CD4-positive, alpha-beta T cell (primary cell): Measurements from ENCODE around the gene PFKFB3. TPM values are rescaled to one million over a fixed set of nuclear protein-coding genes. Genes with fewer than 3 reads are reported as not detected.
"Not testable (repeated sequence)": the region's sequence is repeated elsewhere in the genome, so short reads cannot be mapped to it uniquely, and the experiment has no call there.

ENCODE experiments used
- ATAC-seq: fragments of 200-7000 bp; cut with Tn5 transposase; one replicate; pipeline ENCODE4 v1.10.0; 2022; ENCODE audit warnings: mild to moderate bottlenecking; ENCODE audit not compliant: poor library complexity
- CTCF ChIA-PET: fragments of 350-600 bp; sonication (Branson Sonifier 250); formaldehyde crosslinking; loops from one replicate; lab custom pipeline; 2021; ENCODE audit warnings: antibody characterized with exemption, inconsistent platforms; lab: Charles Lee
- POLR2A ChIA-PET: fragments of 350-600 bp; sonication (Branson Sonifier 250); formaldehyde crosslinking; loops from one replicate; lab custom pipeline; 2021; ENCODE audit warnings: antibody characterized with exemption, inconsistent platforms; lab: Charles Lee
- DNase-seq, 14 experiments: peaks; one replicate each; pipeline ENCODE4 v3.0.0-alpha.2; 2013 to 2020; ENCODE audit warnings: mixed read lengths in 2 of 14
- H3K27ac ChIP-seq, 2 donors: one replicate each; pipeline versions ENCODE4 v1.5.1 to v1.7.0; 2013; ENCODE audit warnings: low read length in 2 of 2, low read depth in 1 of 2, mild to moderate bottlenecking in 1 of 2
- H3K27me3 ChIP-seq, 2 experiments: 1 replicate in 1 of 2; 2 replicates in 1 of 2; pipeline versions ENCODE4 v1.6.1 to v1.7.0; 2013; ENCODE audit warnings: low read length in 2 of 2, control low read depth in 1 of 2, mild to moderate bottlenecking in 1 of 2, moderate library complexity in 1 of 2; ENCODE audit not compliant: insufficient read depth in 2 of 2, control insufficient read depth in 1 of 2
- H3K36me3 ChIP-seq: one replicate; pipeline ENCODE4 v1.6.1; 2013; ENCODE audit warnings: low read length, control low read depth; ENCODE audit not compliant: insufficient read depth
- H3K4me1 ChIP-seq: one replicate; pipeline ENCODE4 v1.6.1; 2013; ENCODE audit warnings: low read length, control low read depth; ENCODE audit not compliant: insufficient read depth
- H3K4me3 ChIP-seq: one replicate; pipeline ENCODE4 v1.5.1; 2013; ENCODE audit warnings: mild to moderate bottlenecking, low read length, moderate library complexity
- H3K9me3 ChIP-seq, 2 experiments: 1 replicate in 1 of 2; 2 replicates in 1 of 2; pipeline versions ENCODE4 v1.6.1 to v1.7.0; 2013; ENCODE audit warnings: low read length in 2 of 2, mild to moderate bottlenecking in 2 of 2, control low read depth in 1 of 2, moderate library complexity in 1 of 2; ENCODE audit not compliant: control insufficient read depth in 1 of 2, insufficient read depth in 1 of 2
- H3K27ac Mint-ChIP-seq: one replicate; pipeline ENCODE4 v1.8.0; 2020; ENCODE audit warnings: mixed read lengths
- H3K27me3 Mint-ChIP-seq: one replicate; pipeline ENCODE4 v1.8.0; 2021; ENCODE audit warnings: mixed read lengths
- H3K36me3 Mint-ChIP-seq: one replicate; pipeline ENCODE4 v1.8.0; 2021; ENCODE audit warnings: low read depth, mixed read lengths
- H3K4me1 Mint-ChIP-seq: one replicate; pipeline ENCODE4 v1.8.0; 2021; ENCODE audit warnings: low read depth, mixed read lengths
- H3K4me3 Mint-ChIP-seq: one replicate; pipeline ENCODE4 v1.8.0; 2020; ENCODE audit warnings: mild to moderate bottlenecking, mixed read lengths
- H3K9me3 Mint-ChIP-seq: one replicate; pipeline ENCODE4 v1.8.0; 2020; ENCODE audit warnings: mixed read lengths
- CTCF ChIP-seq: fragments of 200-600 bp; IDR thresholded peaks from one replicate; pipeline ENCODE4 v1.8.0; 2022; ENCODE audit warnings: antibody characterized with exemption, mild to moderate bottlenecking
- intact Hi-C, 2 experiments: fragments of 100-400 bp; cut with DNase I in 1 of 2; cut with micrococcal nuclease in 1 of 2; formaldehyde crosslinking; loops; one replicate each; pipeline versions ENCODE4 v1.15.1 to v1.9.0; 2023 to 2025; cut with DNase I, micrococcal nuclease
- total RNA-seq, 174 experiments: library from RNA in 2 of 174; stranded (reverse) in 2 of 174; gene quantifications; one replicate each; pipeline ENCODE4 v1.2.3 and lab custom pipeline; 2021 to 2026

The PFKFB3 gene
- total RNA-seq, 2 experiments from 2014 or later: 142 to 145 TPM

DNA sequence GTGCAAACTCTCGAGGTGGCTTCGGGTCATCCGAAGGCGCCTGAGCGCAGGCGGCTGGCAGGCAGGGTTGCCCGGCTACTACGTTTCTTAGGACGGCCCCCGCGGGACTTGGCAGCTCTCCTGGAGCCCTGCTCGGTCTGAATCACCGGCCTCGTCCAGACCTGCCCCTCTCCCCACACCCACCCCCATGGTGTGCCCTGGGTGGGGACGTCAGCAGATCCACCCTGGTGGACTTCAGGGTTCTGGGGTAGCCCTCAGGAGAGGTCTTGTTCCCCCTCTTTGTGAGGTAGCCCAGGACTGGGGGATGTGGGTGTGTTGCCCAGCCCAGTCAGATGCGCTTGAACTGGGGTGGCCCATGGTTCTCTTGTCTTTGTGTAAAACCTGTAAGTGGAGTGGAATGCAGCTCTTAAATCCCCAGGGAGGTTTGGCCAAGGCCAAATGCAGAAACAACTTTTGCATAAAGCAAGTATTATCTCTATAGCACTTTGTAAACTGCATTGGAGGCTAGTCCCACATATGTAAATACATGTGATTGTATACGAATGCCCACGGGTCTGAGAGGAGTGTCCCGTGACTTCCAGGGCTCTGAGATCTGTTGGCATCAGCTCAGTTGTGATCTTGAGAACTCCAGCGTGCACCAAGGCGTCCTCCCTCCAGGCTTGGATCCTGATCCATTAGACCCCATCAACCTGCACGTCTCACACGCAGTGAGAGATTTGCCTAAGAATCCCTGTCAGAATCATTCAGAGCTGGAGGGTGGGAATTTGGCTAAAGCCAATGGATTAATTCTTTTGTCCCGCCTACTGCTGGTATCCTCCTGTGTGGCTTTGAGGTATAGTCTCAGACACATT, 1.8 kb downstream of the PFKFB3 start:
- ATAC-seq (no peak), DNase-seq (peak in 1 of 14 experiments; percentile 14)
- Histone ChIP-seq H3K4me3 (peak overlapping the region; percentile 67), H3K27me3 (no peaks in the 10 kb centered on the region), H3K9me3 (no peaks in the 10 kb centered on the region), H3K36me3 (no peaks in the 10 kb centered on the region), H3K4me1 (peaks cover 44% of the 10 kb centered on the region), H3K27ac (no peak overlapping the region)
- CTCF ChIA-PET: interaction anchor here (1.2 to 2.8 kb wide), 3 partner anchors 31 to 202 kb away, joined by 4 to 12 read pairs (median 6); no protein-coding TSS in a partner anchor
- Mint-ChIP-seq H3K36me3 (peaks cover 13% of the 10 kb centered on the region), H3K27ac (peak overlapping the region; percentile 84), H3K27me3 (no peaks in the 10 kb centered on the region), H3K4me1 (peaks cover 46% of the 10 kb centered on the region), H3K4me3 (peak overlapping the region; percentile 99), H3K9me3 (no peaks in the 10 kb centered on the region)
- TF ChIP-seq CTCF: no peak
- intact Hi-C loops: loop anchor here (1.0 to 10.0 kb wide), 3 partner anchors 71 to 463 kb away; no protein-coding TSS in a partner anchor
- POLR2A ChIA-PET: interaction anchor here (0.9 to 6.8 kb wide), 3 partner anchors 31 to 143 kb away, joined by 3 to 86 read pairs (median 74); no protein-coding TSS in a partner anchor

- intact Hi-C loops: loop anchor here in 1 of 2 experiments (10.0 kb wide), 1 partner anchor 138 kb away; no protein-coding TSS in a partner anchor
- H3K27me3 ChIP-seq, CTCF ChIA-PET, H3K27me3 Mint-ChIP-seq, H3K9me3 Mint-ChIP-seq, H3K4me3 ChIP-seq, H3K27ac Mint-ChIP-seq, ATAC-seq, H3K27ac ChIP-seq, H3K36me3 ChIP-seq, H3K9me3 ChIP-seq, POLR2A ChIA-PET, H3K4me3 Mint-ChIP-seq, DNase-seq: not testable (repeated sequence)
- Mint-ChIP-seq H3K4me1 (peaks cover 34% of the 10 kb centered on the region), H3K36me3 (peaks cover 12% of the 10 kb centered on the region)
- peaks cover 37% of the 10 kb centered on the region for H3K4me1 ChIP-seq
Observed at GRCh38 chr10:6206486-6206885, 3.8 kb downstream of the PFKFB3 start.

DNA sequence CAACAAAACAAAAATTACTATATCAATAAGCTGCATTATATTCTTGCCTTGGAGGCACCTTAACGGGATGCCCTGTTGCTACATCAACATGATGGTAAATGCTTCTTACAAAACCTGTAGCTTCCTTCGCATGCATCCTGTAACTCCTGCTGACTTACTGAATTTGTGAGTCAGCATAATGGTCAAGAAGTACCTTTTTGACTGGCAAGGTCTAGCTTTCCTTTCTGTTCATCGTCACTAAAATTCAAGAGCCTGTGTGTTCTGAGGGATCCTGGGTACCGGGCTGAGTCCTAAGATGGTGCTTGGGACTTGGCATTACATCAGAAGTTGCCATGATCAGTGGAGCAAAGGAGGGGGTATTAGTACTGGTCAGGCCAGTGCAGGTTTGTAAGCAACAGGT, 4.9 kb downstream of the PFKFB3 start:
- H3K4me1 Mint-ChIP-seq: peaks cover 26% of the 10 kb centered on the region
- ChIA-PET CTCF (interaction anchor here (0.5 to 1.4 kb wide), 2 partner anchors 194 to 217 kb away, joined by 3 to 8 read pairs; no protein-coding TSS in a partner anchor), POLR2A (no interaction called here)
- Histone ChIP-seq H3K27ac (no peak overlapping the region), H3K27me3 (no peaks in the 10 kb centered on the region), H3K36me3 (peaks cover 8% of the 10 kb centered on the region), H3K4me3 (no peak overlapping the region), H3K4me1 (peaks cover 31% of the 10 kb centered on the region), H3K9me3 (no peaks in the 10 kb centered on the region)
- no peaks in the 10 kb centered on the region for H3K9me3 Mint-ChIP-seq
- no peak for ATAC-seq
- H3K4me3 Mint-ChIP-seq: peak overlapping the region; percentile 23
- intact Hi-C loops: loop anchor here in 1 of 2 experiments (10.0 kb wide), 1 partner anchor 137 kb away; no protein-coding TSS in a partner anchor
- no peak for TF ChIP-seq CTCF
- H3K36me3 Mint-ChIP-seq: peaks cover 9% of the 10 kb centered on the region
- H3K27ac Mint-ChIP-seq: peak overlapping the region; percentile 9
- no peak for DNase-seq
- no peaks in the 10 kb centered on the region for H3K27me3 Mint-ChIP-seq
